ENCODE data around the gene GRAMD4. TPM values are rescaled to one million over a fixed set of nuclear protein-coding genes. Genes with fewer than 3 reads are reported as not detected.

Gene GRAMD4
- total RNA-seq, 2 experiments from 2014 or later = 46.9 to 52.4 TPM

DNA sequence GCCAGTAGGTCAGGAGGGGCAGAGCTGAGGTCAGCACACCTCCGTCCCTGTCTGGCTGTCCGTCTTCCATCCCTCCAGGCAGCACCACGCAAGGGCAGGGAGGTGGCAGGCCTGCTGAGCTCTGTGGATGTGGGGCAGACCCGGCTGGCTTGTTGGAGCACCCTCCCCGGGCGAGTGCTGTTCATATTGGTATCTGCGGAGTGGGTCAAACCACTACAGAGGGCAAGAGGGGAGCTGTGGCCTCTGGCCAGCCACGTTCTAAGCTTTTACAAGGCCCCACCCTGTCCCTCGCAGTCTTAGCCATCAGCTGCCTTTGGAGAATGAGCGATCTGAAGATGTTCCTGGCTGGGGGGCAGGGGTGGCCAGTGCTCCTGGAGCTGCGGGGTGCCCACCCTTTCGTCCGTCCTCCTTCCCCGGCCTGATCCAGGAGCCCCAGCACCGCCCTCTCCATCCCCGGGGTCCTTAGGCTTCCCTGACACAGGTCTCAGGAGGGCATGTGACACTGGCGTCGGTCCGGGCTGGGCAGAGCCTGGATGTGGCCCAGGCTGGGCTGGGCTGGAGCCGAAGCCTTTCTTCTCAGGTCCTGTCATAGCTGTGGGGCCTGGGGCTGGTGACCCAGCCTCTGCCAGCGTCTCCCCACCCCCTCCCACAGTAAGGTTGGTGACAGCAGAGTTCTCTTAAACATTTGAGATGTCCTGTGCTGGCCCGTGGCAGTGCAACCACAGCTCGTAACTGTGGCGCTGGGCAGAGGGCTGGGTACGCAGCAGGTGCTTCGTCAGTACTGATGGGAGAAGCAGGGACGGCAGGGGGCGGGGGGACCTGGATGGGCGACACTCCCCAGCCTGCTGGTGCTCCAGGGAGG lies 31.7 kb upstream of the GRAMD4 start:
- CTCF ChIA-PET (ENCODE audit: unreplicated experiment) = interaction anchor here (0.6 to 1.1 kb wide), 3 partner anchors 9 to 25 kb away, joined by 3 read pairs; no protein-coding TSS in a partner anchor
- H3K4me3 ChIP-seq (ENCODE audit: low read depth, low read length, poor library complexity, severe bottlenecking) = peak overlapping the region; percentile 72
- H3K36me3 ChIP-seq (ENCODE audit: insufficient read depth, low read length) = no peaks in the 10 kb centered on the region
- H3K79me2 ChIP-seq (ENCODE audit: insufficient read depth, low read depth, low read length) = peaks cover 22% of the 10 kb centered on the region
- peak overlapping the region; percentile 93 for H3K4me2 ChIP-seq (ENCODE audit: low read length)
- H3K27ac ChIP-seq (ENCODE audit: low read depth, low read length, poor library complexity, severe bottlenecking) = peak overlapping the region; percentile 83
- no peaks in the 10 kb centered on the region for H3K9me3 ChIP-seq (ENCODE audit: low read length)
- H3K9me2 ChIP-seq (ENCODE audit: insufficient read depth, low read length) = no peaks in the 10 kb centered on the region
- intact Hi-C loops (cut with micrococcal nuclease; ENCODE audit: unreplicated experiment) = no loop called here
- POLR2A ChIA-PET = interaction anchor here (0.6 to 1.7 kb wide), 7 partner anchors 11 to 97 kb away, joined by 3 to 6 read pairs (median 3); no protein-coding TSS in a partner anchor
- no TSS peak for BruUV-seq (replicated peaks)
- TF ChIP-seq EZH2phosphoT487 (IDR thresholded peaks at IDR 0.05; ENCODE audit: borderline replicate concordance, low read depth, low read length) (no peak), CTCF (conservative IDR thresholded peaks at IDR 0.05; ENCODE audit: low read length) (no peak)
- peak overlapping the region; percentile 13; the same call in 1 of the 2 replicates for H2AFZ ChIP-seq (ENCODE audit: low read length)
- H4K20me1 ChIP-seq (ENCODE audit: insufficient read depth, low read length) = no peaks in the 10 kb centered on the region
- DNase-seq (ENCODE audit: low spot score) = peak; percentile 87
- H3K4me1 ChIP-seq (ENCODE audit: insufficient read depth, low read length, poor library complexity, severe bottlenecking) = peaks cover 75% of the 10 kb centered on the region

- Histone ChIP-seq H3K79me2 (ENCODE audit: insufficient read depth, low read depth, low read length) (peaks cover 22% of the 10 kb centered on the region), H3K9me2 (ENCODE audit: insufficient read depth, low read length) (no peaks in the 10 kb centered on the region), H3K4me1 (ENCODE audit: insufficient read depth, low read length, poor library complexity, severe bottlenecking) (peaks cover 81% of the 10 kb centered on the region), H4K20me1 (ENCODE audit: insufficient read depth, low read length) (no peaks in the 10 kb centered on the region), H3K4me2 (ENCODE audit: low read length) (peak overlapping the region; percentile 93), H3K27ac (ENCODE audit: low read depth, low read length, poor library complexity, severe bottlenecking) (peak overlapping the region; percentile 83), H3K9me3 (ENCODE audit: low read length) (no peaks in the 10 kb centered on the region), H3K4me3 (ENCODE audit: low read depth, low read length, poor library complexity, severe bottlenecking) (peak overlapping the region; percentile 72), H3K36me3 (ENCODE audit: insufficient read depth, low read length) (no peaks in the 10 kb centered on the region), H2AFZ (ENCODE audit: low read length) (no peak overlapping the region)
- ChIA-PET CTCF (ENCODE audit: unreplicated experiment) (interaction anchor here (0.6 to 1.1 kb wide), 4 partner anchors 8 to 83 kb away, joined by 3 to 6 read pairs (median 3); no protein-coding TSS in a partner anchor), POLR2A (interaction anchor here (0.6 to 1.7 kb wide), 5 partner anchors 18 to 173 kb away, joined by 3 to 5 read pairs (median 3); partner anchors contain the start of gene TBC1D22A)
- no peak for DNase-seq (ENCODE audit: low spot score)
- no TSS peak for BruUV-seq (replicated peaks)
- intact Hi-C loops (cut with micrococcal nuclease; ENCODE audit: unreplicated experiment) = no loop called here
- TF ChIP-seq CTCF (conservative IDR thresholded peaks at IDR 0.05; ENCODE audit: low read length) (no peak), EZH2phosphoT487 (IDR thresholded peaks at IDR 0.05; ENCODE audit: borderline replicate concordance, low read depth, low read length) (no peak)
Observed at GRCh38 chr22:46589141-46589748, 30.9 kb upstream of the GRAMD4 start.
